Omental fat pad (tissue), 4 donors: ENCODE results near the gene TMEM94. TPM values are rescaled to one million over a fixed set of nuclear protein-coding genes. Genes with fewer than 3 reads are reported as not detected.

Experiments used
- ATAC-seq: fragments of 150-250 bp; one replicate; pipeline ENCODE4 v1.9.1; 2016; ENCODE audit warnings: mild to moderate bottlenecking, moderate library complexity; ENCODE audit not compliant: low FRiP score
- DNase-seq: peaks from one replicate; pipeline ENCODE4 v3.0.0-alpha.2; 2019; ENCODE audit warnings: low spot score
- total RNA-seq, 4 donors: library from RNA; depleted of rRNA; stranded (reverse); fragments of >200 nt; gene quantifications; one replicate each; pipeline ENCODE4 v1.1.0, GENCODE V29; 2016
- TF ChIP-seq, protein P1 (sequence below), 3 donors: fragments of 450-650 bp; IDR thresholded peaks; one replicate each; pipeline ENCODE4 v1.5.1; 2016 to 2017; ENCODE audit warnings: antibody characterized with exemption in 3 of 3, mild to moderate bottlenecking in 3 of 3, moderate library complexity in 2 of 3

The TMEM94 gene
- total RNA-seq, 4 donors from 2014 or later = 27.9 to 66.0 (median 46.1) TPM

DNA sequence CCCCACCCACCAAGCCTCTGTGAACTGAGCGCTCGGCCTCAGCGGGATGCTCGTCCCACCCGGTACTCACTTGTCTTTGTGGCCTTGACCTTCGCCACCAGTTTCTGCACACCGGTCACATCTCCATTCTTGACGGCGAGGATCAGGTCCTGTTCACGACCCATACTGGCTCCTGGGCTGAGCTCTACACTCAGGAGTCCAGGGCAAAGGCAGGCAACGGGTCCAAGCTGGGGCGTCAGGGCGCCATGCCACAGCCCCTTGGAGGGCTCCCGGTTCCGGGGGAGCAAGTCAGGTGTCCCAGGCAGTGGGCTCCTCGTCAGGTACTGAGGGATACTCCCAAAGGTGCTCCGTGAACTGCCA is 57.2 kb downstream of the TMEM94 start:
- no peak for DNase-seq
- TF ChIP-seq, protein P1, sequence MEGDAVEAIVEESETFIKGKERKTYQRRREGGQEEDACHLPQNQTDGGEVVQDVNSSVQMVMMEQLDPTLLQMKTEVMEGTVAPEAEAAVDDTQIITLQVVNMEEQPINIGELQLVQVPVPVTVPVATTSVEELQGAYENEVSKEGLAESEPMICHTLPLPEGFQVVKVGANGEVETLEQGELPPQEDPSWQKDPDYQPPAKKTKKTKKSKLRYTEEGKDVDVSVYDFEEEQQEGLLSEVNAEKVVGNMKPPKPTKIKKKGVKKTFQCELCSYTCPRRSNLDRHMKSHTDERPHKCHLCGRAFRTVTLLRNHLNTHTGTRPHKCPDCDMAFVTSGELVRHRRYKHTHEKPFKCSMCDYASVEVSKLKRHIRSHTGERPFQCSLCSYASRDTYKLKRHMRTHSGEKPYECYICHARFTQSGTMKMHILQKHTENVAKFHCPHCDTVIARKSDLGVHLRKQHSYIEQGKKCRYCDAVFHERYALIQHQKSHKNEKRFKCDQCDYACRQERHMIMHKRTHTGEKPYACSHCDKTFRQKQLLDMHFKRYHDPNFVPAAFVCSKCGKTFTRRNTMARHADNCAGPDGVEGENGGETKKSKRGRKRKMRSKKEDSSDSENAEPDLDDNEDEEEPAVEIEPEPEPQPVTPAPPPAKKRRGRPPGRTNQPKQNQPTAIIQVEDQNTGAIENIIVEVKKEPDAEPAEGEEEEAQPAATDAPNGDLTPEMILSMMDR (IDR thresholded peaks at IDR 0.05) = no peak
- ATAC-seq = no peak

DNA sequence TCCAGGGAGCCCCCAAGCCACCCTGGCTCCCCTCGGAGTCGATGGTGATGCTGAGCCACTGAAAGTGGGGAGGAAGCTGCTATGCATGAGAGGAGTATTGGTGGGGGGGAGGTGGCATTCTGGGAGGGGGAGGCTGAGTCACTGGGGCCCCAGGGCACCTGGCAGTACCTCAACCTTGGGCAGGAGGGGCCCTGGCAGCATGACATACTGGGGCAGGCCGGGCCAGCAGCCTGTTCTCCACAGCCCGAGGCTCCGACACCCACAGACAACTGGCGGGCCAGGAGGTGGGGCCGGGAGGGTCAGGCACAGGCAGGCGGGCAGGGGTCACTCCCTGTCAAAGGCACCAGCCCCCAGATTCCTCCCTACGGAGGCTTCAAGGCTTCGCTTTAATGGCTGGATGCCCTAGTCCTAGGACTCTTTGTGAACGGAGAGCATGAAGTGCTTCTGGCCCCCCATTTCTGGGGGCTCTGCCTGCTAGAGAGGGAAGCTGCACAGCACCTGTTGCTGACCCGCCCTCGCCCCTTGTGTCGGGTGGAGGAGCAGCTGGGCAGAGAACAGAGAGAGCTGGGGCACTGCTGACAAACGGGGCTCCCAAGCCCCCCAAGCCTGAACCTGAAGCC is 58.0 kb downstream of the TMEM94 start:
- DNase-seq (no peak), ATAC-seq (no peak)
- TF ChIP-seq, protein P1 (IDR thresholded peaks at IDR 0.05) = no peak

DNA sequence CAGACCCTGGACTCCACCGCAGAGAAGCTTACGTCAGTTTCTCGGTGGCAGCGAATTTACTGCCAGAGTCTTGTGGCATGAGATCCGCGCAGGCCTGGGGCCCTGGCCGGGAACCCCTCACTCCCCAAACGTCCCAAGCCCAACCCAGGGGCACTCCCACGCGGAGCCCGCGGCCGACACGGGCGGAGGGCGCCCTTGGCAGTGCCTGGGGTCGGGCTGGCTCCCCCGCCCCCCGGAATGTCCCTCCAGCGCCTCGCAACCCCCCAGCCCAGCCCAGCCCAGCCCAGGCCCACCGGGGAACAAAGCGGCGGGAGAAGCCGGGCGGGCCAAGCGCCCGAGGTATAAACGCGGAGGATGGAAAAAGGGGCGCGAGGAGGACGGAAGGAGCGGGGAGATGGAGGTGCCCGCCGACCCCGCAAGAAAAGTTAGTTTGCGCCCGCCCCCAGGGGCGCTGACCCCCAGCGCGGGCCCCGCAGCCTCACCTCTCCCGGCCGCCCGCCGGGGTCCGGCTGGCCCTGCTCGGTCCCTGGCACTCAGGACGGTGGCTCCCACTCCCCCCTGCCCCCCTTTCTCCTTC is 58.6 kb downstream of the TMEM94 start:
- no peak for ATAC-seq
- TF ChIP-seq, protein P1 (IDR thresholded peaks at IDR 0.05) = no peak
- no peak for DNase-seq

DNA sequence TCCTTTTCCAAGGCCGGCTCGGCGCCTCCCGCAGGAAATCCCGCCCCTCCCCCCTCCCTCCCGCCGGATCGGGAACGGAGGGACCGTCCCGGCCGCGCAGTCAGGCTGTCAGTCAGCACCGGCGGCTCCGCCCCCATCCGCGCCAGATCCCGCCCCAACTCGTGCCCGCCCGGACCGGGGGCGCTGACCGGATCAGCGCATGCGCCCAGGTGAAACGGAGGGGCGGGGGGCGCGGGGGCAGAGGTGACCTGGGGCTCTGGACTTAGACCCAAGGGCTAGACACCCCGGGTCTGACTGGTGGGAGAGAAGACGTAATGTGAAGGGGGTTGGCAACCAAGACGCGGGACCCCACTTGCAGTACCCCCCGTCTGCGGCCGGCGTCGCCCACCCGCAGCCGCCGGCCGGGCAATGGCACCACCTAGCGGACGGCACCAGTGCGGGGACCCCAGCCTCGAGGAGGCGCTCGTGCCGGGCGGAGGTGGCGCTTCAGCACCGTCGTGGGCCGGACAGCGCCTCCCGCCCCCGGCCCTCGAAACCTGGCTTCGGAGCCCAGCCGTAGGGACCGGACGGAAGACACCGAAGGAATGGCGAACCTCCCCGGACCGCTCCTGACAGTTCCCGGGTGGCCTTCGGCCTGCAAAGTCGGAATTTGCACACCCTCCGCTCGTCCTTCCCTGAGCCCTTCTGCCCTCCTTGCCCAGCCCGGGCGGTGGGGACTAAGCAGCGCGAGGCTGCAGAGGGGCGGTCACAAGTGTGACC is 59.2 kb downstream of the TMEM94 start, which contains the start of gene CASKIN2:
CASKIN2 (minus strand) TSS at position 42 of the 759 bp plus-strand sequence. CDS start 1,733 bp downstream, outside the sequence.
- DNase-seq (peak; percentile 76), ATAC-seq (peak; percentile 87)
- TF ChIP-seq, protein P1 (IDR thresholded peaks at IDR 0.05) = peak in 2 of 3 donors; percentile 51 to 89

DNA sequence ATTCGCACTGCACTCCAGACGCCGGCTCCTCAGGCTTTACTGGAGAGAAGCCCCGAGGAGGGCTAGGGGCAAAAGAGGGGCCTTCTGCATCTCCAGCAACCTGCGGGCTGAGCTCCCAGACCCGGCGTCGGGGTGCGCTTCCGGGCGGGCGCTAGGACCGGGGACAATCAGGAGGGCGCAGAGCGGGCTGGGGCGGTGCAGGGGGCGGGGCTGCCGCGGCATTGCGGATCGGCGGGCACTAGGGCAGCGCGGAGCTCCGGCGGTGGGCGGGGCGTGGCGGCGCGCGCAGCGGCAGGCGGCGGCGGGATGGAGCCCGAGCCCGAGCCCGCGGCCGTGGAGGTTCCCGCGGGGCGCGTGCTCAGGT is 59.8 kb downstream of the TMEM94 start, which contains the start of gene TSEN54:
TSEN54 (plus strand) TSS at position 274 of the 364 bp plus-strand sequence; CDS start at position 307, 33 bp downstream.
- ATAC-seq = peak; percentile 82
- peak; percentile 59 for DNase-seq
- TF ChIP-seq, protein P1 (IDR thresholded peaks at IDR 0.05) = no peak

DNA sequence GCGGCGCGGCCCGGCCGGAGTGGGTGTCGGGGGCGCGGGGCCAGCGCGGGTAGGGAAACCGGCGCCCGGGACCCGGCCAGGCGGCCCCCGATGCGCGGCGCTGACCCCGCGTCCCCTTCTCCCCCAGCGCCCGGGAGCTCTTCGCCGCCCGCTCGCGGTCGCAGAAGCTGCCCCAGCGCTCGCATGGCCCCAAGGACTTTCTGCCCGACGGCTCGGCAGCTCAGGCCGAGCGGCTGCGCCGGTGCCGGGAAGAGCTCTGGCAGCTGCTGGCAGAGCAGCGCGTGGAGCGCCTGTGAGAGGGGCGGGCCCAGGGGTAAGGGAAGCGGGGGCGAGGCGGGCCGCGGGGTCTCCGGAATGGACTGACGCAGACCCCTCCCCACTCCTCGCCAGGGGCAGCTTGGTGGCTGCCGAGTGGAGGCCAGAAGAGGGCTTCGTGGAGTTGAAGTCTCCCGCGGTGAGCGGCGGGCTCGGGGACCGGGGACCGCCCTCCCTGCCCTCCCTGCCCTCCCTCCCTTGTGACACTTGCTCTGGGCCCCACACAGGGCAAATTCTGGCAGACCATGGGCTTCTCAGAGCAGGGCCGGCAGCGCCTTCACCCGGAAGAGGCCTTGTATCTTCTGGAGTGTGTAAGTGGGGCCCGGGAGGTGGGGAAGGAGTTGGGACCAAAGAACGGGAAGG is 60.3 kb downstream of the TMEM94 start:
- TF ChIP-seq, protein P1 (IDR thresholded peaks at IDR 0.05) = no peak
- ATAC-seq (no peak), DNase-seq (no peak)
